LNCAP (cell line): Measurements from ENCODE around the gene ITIH2.

Source experiments
- CTCF ChIP-seq: fragments of 450-650 bp; IDR thresholded peaks from 2 replicates; pipeline ENCODE4 v1.5.1; 2017; ENCODE audit warnings: mild to moderate bottlenecking

ITIH2 gene

GRCh38 chr10:7792541-7792940 is 89.4 kb downstream of the ITIH2 start:
- TF ChIP-seq CTCF, result no peak

GRCh38 chr10:7794251-7795026 is 91.3 kb downstream of the ITIH2 start:
- TF ChIP-seq CTCF, result no peak

GRCh38 chr10:7795605-7796004 is 92.5 kb downstream of the ITIH2 start:
- no peak for TF ChIP-seq CTCF

- no peak for TF ChIP-seq CTCF
Observed at GRCh38 chr10:7797582-7797981, 94.5 kb downstream of the ITIH2 start.
